GM18868 (cell line): ENCODE measurements around the gene CAMKMT.

Experiments
- ATAC-seq: cut with Tn5 transposase; IDR thresholded peaks from one replicate; pipeline ENCODE4 v1.9.1; 2021; ENCODE audit warnings: mild to moderate bottlenecking, moderate library complexity; ENCODE audit not compliant: unreplicated experiment

CAMKMT gene

GRCh38 chr2:44766777-44767176 lies 405.0 kb downstream of the CAMKMT start:
- ATAC-seq: no peak

DNA sequence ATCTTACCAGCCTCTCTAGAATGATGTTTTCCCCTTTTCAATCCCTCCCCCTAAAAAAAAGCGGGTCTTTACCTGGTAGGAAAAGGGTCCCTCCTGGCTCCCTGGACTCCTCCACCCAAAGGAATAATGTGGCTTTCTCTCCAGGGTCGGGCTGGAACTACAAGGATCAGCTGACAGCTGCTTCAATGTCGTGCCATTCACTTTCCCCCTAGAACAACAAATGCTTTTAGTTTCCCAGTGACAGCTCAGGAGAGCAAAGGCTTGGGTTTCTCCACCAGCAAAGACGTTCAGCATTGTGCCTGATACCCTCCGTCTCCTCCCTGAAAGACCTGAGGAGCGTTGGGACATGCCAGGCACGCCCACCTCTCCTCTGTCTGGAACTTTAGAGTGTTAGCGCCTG lies 405.9 kb downstream of the CAMKMT start:
- ATAC-seq: no peak

DNA sequence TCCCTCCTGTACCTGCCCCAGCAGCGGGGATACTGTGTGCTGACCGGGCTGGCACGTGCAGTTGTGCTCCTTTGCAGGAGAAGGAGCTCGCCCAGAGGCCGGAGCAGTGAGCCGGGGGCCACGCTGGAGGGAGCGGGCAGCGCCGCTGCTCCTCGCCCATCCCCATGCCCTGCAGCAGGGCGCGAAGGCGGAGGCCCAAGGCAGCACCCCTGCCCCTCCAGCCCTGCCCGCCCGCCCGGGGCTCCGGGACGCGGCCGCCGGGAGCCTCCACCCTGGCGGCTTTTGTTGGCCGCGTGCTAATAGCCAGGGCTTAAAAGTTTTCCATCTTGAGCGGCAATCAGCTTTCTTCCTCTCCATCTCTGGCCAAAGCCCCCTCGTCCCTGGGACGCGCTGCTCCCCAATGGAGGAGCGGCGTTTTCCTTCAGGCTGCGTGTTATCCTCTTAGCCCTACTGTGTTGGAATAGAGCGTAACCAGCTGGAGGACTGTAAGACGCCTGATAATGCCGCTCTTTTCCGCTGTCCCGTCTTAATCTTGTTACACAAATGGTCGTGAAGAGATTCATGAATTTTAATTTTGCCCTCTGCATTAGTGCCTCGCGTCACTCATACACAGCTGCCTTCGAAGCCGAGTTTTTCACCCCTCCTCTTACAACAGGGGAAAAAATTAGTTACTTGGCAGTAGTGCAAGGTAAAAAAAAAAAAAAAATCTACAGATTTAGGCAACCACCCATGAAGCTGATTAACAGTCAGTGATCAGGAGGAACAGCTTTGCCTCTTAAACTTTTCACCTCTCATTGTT lies 406.9 kb downstream of the CAMKMT start:
- no peak for ATAC-seq

- ATAC-seq: no peak
These were observed 407.7 kb downstream of the CAMKMT start for GRCh38 chr2:44769349-44770011.

DNA sequence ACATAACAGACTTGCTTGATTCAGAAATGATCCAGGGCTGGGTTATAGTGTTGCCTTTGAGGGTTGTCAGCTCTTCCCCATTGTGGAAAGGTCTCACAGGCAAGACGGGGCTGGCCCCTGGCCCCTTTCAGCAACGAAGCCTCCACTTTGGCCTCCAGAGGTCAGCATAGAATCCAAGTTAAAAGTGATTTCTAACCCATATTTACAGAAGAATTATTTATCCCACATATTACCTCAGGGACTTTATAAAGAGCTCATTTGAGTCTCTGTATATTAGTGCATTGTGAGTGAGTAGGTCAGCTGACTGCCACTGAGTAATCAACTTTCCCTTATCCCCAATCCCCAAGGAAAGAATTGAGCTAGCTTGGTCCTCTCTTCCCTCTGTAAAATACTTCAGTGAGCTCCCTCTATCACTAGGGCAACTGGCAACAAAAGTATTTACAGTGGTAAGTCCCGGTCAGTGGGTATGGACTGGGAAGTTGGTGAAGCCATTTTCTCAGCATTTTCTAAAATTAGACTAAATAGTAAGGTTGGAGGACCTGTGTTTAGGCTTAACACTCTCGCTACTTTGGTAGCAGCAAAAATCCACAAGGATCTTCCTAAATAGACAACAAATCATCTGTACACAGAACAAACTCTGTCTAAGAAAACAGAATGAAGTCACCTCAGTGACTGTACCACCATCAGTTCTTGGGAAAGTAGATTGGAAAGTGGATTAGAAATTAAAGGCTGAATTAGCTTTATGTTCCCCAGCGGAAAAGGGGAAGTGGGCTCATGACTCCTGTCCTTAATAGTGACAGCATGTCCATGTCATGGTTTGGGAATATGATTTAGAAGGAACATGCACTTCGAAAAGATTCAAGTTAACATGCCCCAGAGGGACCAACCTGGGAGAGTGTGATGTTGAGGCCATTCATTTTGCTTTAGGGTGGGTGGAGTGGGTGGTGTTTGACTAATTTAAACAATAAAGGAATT lies 408.8 kb downstream of the CAMKMT start:
- no peak for ATAC-seq

DNA sequence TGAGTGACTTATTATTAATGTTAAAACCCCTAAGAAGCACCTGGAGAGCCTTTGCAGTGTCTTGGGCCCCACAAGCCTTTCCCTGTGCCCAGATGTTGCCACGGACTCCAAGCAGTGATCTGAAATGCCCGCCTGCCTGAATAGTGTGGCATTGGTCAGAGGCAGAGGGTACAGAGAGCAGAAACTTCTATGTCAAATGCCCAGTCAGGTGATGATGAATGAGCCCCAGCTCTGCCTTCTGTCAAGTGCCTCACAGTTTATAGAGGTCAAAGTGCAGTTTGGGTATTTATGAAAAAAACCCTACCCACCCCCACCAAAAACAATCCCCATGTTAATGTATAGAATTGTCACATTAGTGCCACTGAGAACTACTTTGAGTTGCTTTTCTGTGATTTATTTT lies 409.8 kb downstream of the CAMKMT start:
- ATAC-seq: no peak

GRCh38 chr2:44772131-44772530 lies 410.4 kb downstream of the CAMKMT start:
- no peak for ATAC-seq

GRCh38 chr2:44772669-44773378 lies 411.1 kb downstream of the CAMKMT start:
- no peak for ATAC-seq

DNA sequence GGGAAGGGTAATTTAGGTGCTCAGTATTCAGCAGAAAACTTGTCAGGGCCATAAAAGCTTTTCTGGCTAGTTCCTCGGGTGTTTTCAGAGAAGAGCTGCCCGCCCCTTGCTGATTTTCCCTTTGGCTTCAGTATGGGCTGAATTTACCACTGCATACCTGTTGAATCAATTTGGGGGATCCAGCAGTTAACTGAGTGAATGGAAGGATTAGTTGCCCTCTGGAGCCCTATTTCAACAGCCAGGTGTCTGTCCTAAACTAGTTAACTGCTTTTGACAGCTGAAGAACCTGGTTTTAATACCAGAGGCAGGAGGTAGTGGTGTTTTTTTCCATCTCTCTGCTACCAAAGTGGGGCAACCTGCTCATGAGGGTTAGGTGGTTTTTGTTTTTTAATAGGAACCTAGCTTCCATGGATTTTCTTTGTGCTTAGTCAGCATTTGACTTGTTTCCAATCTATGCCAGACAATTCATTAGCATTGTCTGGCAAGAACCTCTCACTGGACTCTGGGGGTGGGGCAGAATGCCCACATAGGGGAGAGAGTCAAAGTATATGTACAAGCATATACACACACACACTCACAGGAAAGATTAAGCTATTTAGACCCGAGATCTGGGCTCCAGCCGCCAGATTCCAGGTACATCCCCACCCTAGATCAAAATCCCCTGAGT lies 413.2 kb downstream of the CAMKMT start:
- no peak for ATAC-seq

GRCh38 chr2:44777036-44777435 lies 415.3 kb downstream of the CAMKMT start:
- ATAC-seq: no peak

DNA sequence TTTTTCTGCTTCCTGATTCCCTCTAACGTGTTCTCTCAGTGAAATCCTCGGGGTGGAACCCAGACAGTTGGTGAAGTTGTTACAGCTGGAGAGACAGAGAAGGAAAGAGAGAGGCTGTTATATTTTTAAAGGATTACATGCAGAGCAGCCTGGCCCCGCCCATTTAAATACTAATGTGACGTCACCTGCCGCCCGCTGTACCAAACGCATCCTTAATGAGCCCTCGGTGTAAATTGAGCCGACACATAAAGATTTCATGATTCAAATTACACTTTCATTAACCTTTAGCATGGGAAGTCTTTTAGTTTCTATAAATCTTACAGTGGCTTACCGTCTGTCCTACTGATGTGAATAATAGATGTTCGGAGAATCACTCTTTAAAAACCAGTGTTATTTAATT lies 415.8 kb downstream of the CAMKMT start:
- ATAC-seq: peak; percentile 35

DNA sequence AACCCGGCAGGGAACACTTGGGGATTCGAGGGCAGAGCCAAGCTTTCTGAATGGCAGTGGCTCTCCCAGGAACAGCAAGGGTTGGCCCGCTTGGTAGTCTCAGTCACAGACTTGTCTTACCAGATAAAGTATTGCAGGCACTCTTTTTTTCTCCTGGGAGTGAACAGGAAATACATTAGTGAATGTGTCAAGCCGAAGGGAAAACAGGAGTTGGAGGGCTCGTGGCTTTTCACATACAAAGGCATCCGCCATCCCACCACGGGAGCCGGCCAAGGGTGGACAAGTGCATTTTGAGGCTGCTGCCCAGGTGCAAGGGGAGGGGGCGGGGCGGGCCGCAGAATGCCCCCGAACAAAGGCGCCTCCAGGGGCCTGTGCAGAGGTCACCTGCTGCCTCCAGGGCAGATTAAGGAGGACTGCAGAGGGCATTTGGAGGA lies 416.5 kb downstream of the CAMKMT start:
- peak; percentile 38 for ATAC-seq

GRCh38 chr2:44778671-44779476 lies 417.1 kb downstream of the CAMKMT start:
- peak; percentile 96 for ATAC-seq

DNA sequence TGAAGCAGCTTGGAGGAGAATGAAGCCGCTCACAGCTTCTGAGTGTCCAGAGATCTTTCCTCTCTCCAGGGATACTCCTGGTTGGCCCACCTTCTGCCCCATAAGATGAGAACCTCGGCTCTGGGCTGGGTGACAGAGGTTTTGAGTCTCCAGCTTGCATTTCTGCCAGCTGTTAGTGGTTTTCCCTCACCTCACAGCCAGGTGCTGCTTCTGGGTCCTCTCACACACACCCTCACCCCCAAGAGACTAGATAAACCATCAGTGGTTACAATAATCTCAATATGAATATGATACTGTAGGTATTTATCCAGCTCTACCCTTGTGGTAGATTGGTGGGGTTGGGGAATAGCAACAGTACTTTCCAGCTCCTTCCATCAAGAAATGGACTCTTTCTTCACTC lies 418.0 kb downstream of the CAMKMT start:
- no peak for ATAC-seq

GRCh38 chr2:44780406-44780805 lies 418.7 kb downstream of the CAMKMT start:
- no peak for ATAC-seq

DNA sequence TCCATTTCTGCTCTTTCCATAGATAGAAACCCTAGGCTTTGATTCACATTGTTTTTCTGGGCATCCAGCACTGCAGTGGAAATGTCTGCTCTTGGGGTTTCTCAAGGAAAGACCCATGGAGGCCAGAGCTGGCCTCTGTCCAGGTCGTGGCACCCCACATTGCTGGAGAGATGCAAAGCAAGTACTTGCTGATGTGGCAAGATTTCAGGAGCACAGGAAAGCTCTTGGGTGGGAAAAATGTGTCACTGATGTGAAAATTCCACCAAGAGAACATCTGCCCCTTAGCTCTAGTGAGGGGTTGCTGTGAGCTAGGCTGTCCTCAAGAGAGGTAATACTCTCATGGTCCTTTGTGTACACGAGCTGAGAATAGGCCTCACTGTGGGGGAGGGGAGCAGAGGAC lies 423.7 kb downstream of the CAMKMT start:
- no peak for ATAC-seq

GRCh38 chr2:44786045-44786816 lies 424.5 kb downstream of the CAMKMT start:
- ATAC-seq: no peak

GRCh38 chr2:44786817-44787214 lies 425.1 kb downstream of the CAMKMT start:
- no peak for ATAC-seq

DNA sequence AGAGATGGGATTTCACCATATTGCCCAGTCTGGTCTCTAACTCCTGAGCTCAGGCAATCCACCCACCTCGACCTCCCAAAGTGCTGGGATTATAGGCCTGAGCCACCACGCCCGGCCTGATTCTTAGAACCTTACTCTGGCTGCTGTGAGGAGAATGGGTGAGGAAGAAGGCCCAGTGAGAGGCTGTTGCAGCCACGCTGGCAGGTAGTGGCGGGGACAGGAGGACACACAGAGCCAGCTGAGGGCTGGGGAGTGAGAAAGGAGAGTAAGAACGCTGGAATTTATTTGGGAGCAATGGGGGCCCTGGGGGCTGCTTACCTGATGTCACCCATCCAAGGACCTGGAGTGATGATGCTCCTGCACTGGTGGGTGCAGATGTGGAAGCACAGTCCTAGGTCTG lies 425.9 kb downstream of the CAMKMT start:
- ATAC-seq: no peak
